ENCODE measurements around the gene CKAP5.
A peak's percentile ranks its signal among the peaks of the same experiment; 100 is the strongest.

The CKAP5 gene

GRCh38 chr11:46890665-46891064 is 44.6 kb upstream of the CKAP5 start (continued):
- TF ChIP-seq ELK4 (IDR thresholded peaks at IDR 0.05; ENCODE audit: borderline replicate concordance, low read depth, low read length) = no peak
- no peak for TF ChIP-seq ZNF16 (tag by site-specific recombination; IDR thresholded peaks at IDR 0.05; ENCODE audit: low read depth)
- TF ChIP-seq ZNF404 (tag by site-specific recombination; IDR thresholded peaks at IDR 0.05) = no peak
- TF ChIP-seq ZBTB11 (tag by site-specific recombination; conservative IDR thresholded peaks at IDR 0.05; ENCODE audit: low read depth) = no peak
- no peak for TF ChIP-seq ZNF239 (tag by site-specific recombination; IDR thresholded peaks at IDR 0.05)
- no peak for TF ChIP-seq MZF1 (tag by site-specific recombination; IDR thresholded peaks at IDR 0.05; ENCODE audit: borderline replicate concordance)
- no peak for TF ChIP-seq ZBTB20 (tag by site-specific recombination; IDR thresholded peaks at IDR 0.05)
- no peak for TF ChIP-seq BCL11A (tag by site-specific recombination; IDR thresholded peaks at IDR 0.05; ENCODE audit: low read depth)
- TF ChIP-seq ZNF221 (tag by site-specific recombination; IDR thresholded peaks at IDR 0.05; ENCODE audit: borderline replicate concordance) = no peak
- TF ChIP-seq ZNF513 (tag by site-specific recombination; IDR thresholded peaks at IDR 0.05) = no peak

- H3K36me3 ChIP-seq (ENCODE audit: control insufficient read depth in 2 of 2, insufficient read depth in 1 of 2, low read length in 2 of 2) = peaks cover 4 to 52% of the 10 kb centered on the region in 2 experiments; a peak in 2 of 3 replicates
- no peak overlapping the region for H3K4me3 ChIP-seq (ENCODE audit: low read depth, low read length)
- ChIA-PET POLR2A (interaction anchor here (1.2 kb wide), 1 partner anchor 263 kb away, joined by 3 read pairs; no protein-coding TSS in a partner anchor), CTCF (interaction anchor here (0.7 to 3.9 kb wide), 6 partner anchors 27 to 278 kb away, joined by 3 to 48 read pairs (median 8); partner anchors contain the start of gene CSTPP1)
- TF ChIP-seq CTCF (tag by site-specific recombination; IDR thresholded peaks at IDR 0.05) (peak; percentile 57; the same call in 1 of the 2 replicates), ZNF513 (tag by site-specific recombination; IDR thresholded peaks at IDR 0.05) (no peak), ZNF747 (tag by site-specific recombination; IDR thresholded peaks at IDR 0.05) (no peak), ZNF785 (tag by site-specific recombination; IDR thresholded peaks at IDR 0.05) (no peak), ZNF2 (tag by site-specific recombination; IDR thresholded peaks at IDR 0.05) (peak; percentile 50; the same call in 1 of the 2 replicates), ZNF776 (tag by site-specific recombination; IDR thresholded peaks at IDR 0.05; ENCODE audit: borderline replicate concordance) (no peak), SP2 (tag by site-specific recombination; IDR thresholded peaks at IDR 0.05) (no peak), ZNF623 (tag by site-specific recombination; IDR thresholded peaks at IDR 0.05) (no peak), ZNF654 (tag by site-specific recombination; IDR thresholded peaks at IDR 0.05; ENCODE audit: low read depth) (peak; percentile 80), ELK4 (IDR thresholded peaks at IDR 0.05; ENCODE audit: borderline replicate concordance, low read depth, low read length) (no peak)
- H3K9me3 ChIP-seq (ENCODE audit: control insufficient read depth, insufficient read depth, low read depth, low read length) = no peaks in the 10 kb centered on the region
- no peaks in the 10 kb centered on the region for H3K4me1 ChIP-seq (ENCODE audit: control insufficient read depth, insufficient read depth, low read length)
- no peak overlapping the region for H3K27ac ChIP-seq (ENCODE audit: extremely low read depth, low read depth, low read length)
Measured at GRCh38 chr11:46889689-46890475, 43.8 kb upstream of the CKAP5 start.

Measured in HEK293 (cell line).